ENCODE measurements around the gene PSMD12.

The PSMD12 gene

GRCh38 chr17:67362173-67362572 lies 4.2 kb downstream of the PSMD12 start:
- DNase-seq (ENCODE audit: extremely low spot score) = no peak
- POLR2A ChIA-PET = no interaction called here
- CTCF ChIA-PET = no interaction called here
- TF ChIP-seq ARNT (IDR thresholded peaks at IDR 0.05) = no peak
- no peak for TF ChIP-seq SP1 (IDR thresholded peaks at IDR 0.05)
- no peak for TF ChIP-seq BHLHE40 (IDR thresholded peaks at IDR 0.05; ENCODE audit: borderline replicate concordance)
- no peak for TF ChIP-seq ZNF384 (IDR thresholded peaks at IDR 0.05)
- no peak for TF ChIP-seq CTBP1 (IDR thresholded peaks at IDR 0.05; ENCODE audit: borderline replicate concordance)
- no peak for TF ChIP-seq ELF4 (IDR thresholded peaks at IDR 0.05)
- TF ChIP-seq TARDBP (IDR thresholded peaks at IDR 0.05) = no peak
- no peak for TF ChIP-seq PKNOX1 (IDR thresholded peaks at IDR 0.05)
- TF ChIP-seq FOXM1 (IDR thresholded peaks at IDR 0.05; ENCODE audit: borderline replicate concordance) = no peak

GRCh38 chr17:67360880-67361279 lies 5.5 kb downstream of the PSMD12 start:
- ChIA-PET POLR2A (no interaction called here), CTCF (interaction anchor here (0.5 kb wide), 1 partner anchor 22 kb away, joined by 3 read pairs; no protein-coding TSS in a partner anchor)
- TF ChIP-seq FOXK2 (IDR thresholded peaks at IDR 0.05) (no peak), NFRKB (IDR thresholded peaks at IDR 0.05) (no peak), L3MBTL2 (conservative IDR thresholded peaks at IDR 0.05) (no peak), FOXA1 (IDR thresholded peaks at IDR 0.05) (no peak), CTBP1 (IDR thresholded peaks at IDR 0.05; ENCODE audit: borderline replicate concordance) (no peak), HDGF (IDR thresholded peaks at IDR 0.05; ENCODE audit: borderline replicate concordance) (no peak), ARNT (IDR thresholded peaks at IDR 0.05) (no peak), FOXM1 (IDR thresholded peaks at IDR 0.05; ENCODE audit: borderline replicate concordance) (no peak), ELF4 (IDR thresholded peaks at IDR 0.05) (no peak), BHLHE40 (IDR thresholded peaks at IDR 0.05; ENCODE audit: borderline replicate concordance) (no peak), SUZ12 (IDR thresholded peaks at IDR 0.05) (no peak), ZNF384 (IDR thresholded peaks at IDR 0.05) (no peak), LEF1 (IDR thresholded peaks at IDR 0.05; ENCODE audit: borderline replicate concordance) (no peak), PKNOX1 (IDR thresholded peaks at IDR 0.05) (no peak), TARDBP (IDR thresholded peaks at IDR 0.05) (no peak), SP1 (IDR thresholded peaks at IDR 0.05) (no peak)
- DNase-seq (ENCODE audit: extremely low spot score) = no peak

GRCh38 chr17:67359960-67360791 lies 6.2 kb downstream of the PSMD12 start:
- TF ChIP-seq PKNOX1 (IDR thresholded peaks at IDR 0.05) (no peak), FOXK2 (IDR thresholded peaks at IDR 0.05) (no peak), FOXM1 (IDR thresholded peaks at IDR 0.05; ENCODE audit: borderline replicate concordance) (no peak), ELF4 (IDR thresholded peaks at IDR 0.05) (no peak)
- ChIA-PET POLR2A (no interaction called here), CTCF (interaction anchor here (1.0 kb wide), 2 partner anchors 13 to 19 kb away, joined by 3 to 4 read pairs; no protein-coding TSS in a partner anchor)
- no peak for DNase-seq (ENCODE audit: extremely low spot score)

GRCh38 chr17:67358612-67359011 lies 7.8 kb downstream of the PSMD12 start:
- no peak for DNase-seq (ENCODE audit: extremely low spot score)
- CTCF ChIA-PET = no interaction called here
- TF ChIP-seq HDGF (IDR thresholded peaks at IDR 0.05; ENCODE audit: borderline replicate concordance) (no peak), PKNOX1 (IDR thresholded peaks at IDR 0.05) (no peak), CTBP1 (IDR thresholded peaks at IDR 0.05; ENCODE audit: borderline replicate concordance) (no peak), FOXK2 (IDR thresholded peaks at IDR 0.05) (no peak), ARNT (IDR thresholded peaks at IDR 0.05) (no peak), NFRKB (IDR thresholded peaks at IDR 0.05) (no peak), BHLHE40 (IDR thresholded peaks at IDR 0.05; ENCODE audit: borderline replicate concordance) (no peak), TARDBP (IDR thresholded peaks at IDR 0.05) (no peak), FOXM1 (IDR thresholded peaks at IDR 0.05; ENCODE audit: borderline replicate concordance) (no peak), L3MBTL2 (conservative IDR thresholded peaks at IDR 0.05) (no peak), SUZ12 (IDR thresholded peaks at IDR 0.05) (no peak), SP1 (IDR thresholded peaks at IDR 0.05) (no peak), LEF1 (IDR thresholded peaks at IDR 0.05; ENCODE audit: borderline replicate concordance) (no peak), FOXA1 (IDR thresholded peaks at IDR 0.05) (no peak), ZNF384 (IDR thresholded peaks at IDR 0.05) (no peak), ELF4 (IDR thresholded peaks at IDR 0.05) (no peak)
- POLR2A ChIA-PET = no interaction called here

GRCh38 chr17:67353929-67354574 lies 12.3 kb downstream of the PSMD12 start:
- TF ChIP-seq FOXA1 (IDR thresholded peaks at IDR 0.05) (no peak), PKNOX1 (IDR thresholded peaks at IDR 0.05) (no peak)
- POLR2A ChIA-PET = interaction anchor here (2.2 kb wide), 1 partner anchor 11 kb away, joined by 6 read pairs; no protein-coding TSS in a partner anchor
- CTCF ChIA-PET = no interaction called here
- no peak for DNase-seq (ENCODE audit: extremely low spot score)
